H1 (cell line): Measurements from ENCODE around the gene TCERG1L. TPM values are rescaled to one million over a fixed set of nuclear protein-coding genes. Genes with fewer than 3 reads are reported as not detected.

Source experiments
- BRCA1 ChIP-seq: IDR thresholded peaks from 2 replicates; pipeline ENCODE4 v1.6.1; 2012; ENCODE audit warnings: low read depth, low read length, improper control_type of control experiment
- CEBPB ChIP-seq: IDR thresholded peaks from 2 replicates; pipeline ENCODE4 v1.6.1; 2012; ENCODE audit warnings: low read depth, low read length
- CHD7 ChIP-seq: fragments of 300-600 bp; sonication (generic); IDR thresholded peaks from 2 replicates; pipeline ENCODE4 v1.7.1; 2012; ENCODE audit warnings: low read length, moderate library complexity, mild to moderate bottlenecking, inconsistent platforms; ENCODE audit not compliant: insufficient replicate concordance
- CTBP2 ChIP-seq: IDR thresholded peaks from 2 replicates; pipeline ENCODE4 v1.7.0; 2011; ENCODE audit warnings: borderline replicate concordance, mild to moderate bottlenecking, moderate library complexity, mixed read lengths, low read length; ENCODE audit not compliant: insufficient read depth, insufficient read length
- CTCF ChIP-seq, 3 experiments: IDR thresholded peaks; 1 replicate in 2 of 3; 2 replicates in 1 of 3; pipeline versions ENCODE4 v1.5.1 to v1.6.1; 2011; ENCODE audit warnings: low read length in 3 of 3, mild to moderate bottlenecking in 3 of 3, inconsistent platforms in 2 of 3, low read depth in 1 of 3, moderate library complexity in 1 of 3; ENCODE audit not compliant: insufficient read depth in 1 of 3; ENCODE audit errors: control extremely low read depth in 1 of 3
- FOSL1 ChIP-seq: IDR thresholded peaks from 2 replicates; pipeline ENCODE4 v1.6.1; 2011; ENCODE audit warnings: mild to moderate bottlenecking, low read depth, low read length, moderate library complexity; ENCODE audit not compliant: insufficient read depth
- GABPA ChIP-seq: IDR thresholded peaks from 2 replicates; pipeline ENCODE4 v1.6.1; 2011; ENCODE audit warnings: mild to moderate bottlenecking, low read length, moderate library complexity, borderline replicate concordance; ENCODE audit not compliant: insufficient read depth
- SAP30 ChIP-seq: fragments of 300-600 bp; sonication (generic); IDR thresholded peaks from 2 replicates; pipeline ENCODE4 v1.7.1; 2012; ENCODE audit warnings: low read length, moderate library complexity, mild to moderate bottlenecking, inconsistent platforms; ENCODE audit not compliant: insufficient read depth, insufficient replicate concordance
- SIRT6 ChIP-seq: IDR thresholded peaks from one replicate; pipeline ENCODE4 v1.7.1; 2012; ENCODE audit warnings: low read length, inconsistent platforms
- polyA plus RNA-seq, 7 experiments: library from polyadenylated mRNA; depleted of rRNA in 3 of 7; stranded (reverse) in 5 of 7; unstranded in 2 of 7; fragments of >200 nt in 5 of 7; fragments of 200-250 nt in 2 of 7; gene quantifications; 1 replicate in 5 of 7; 2 replicates in 1 of 7; 4 replicates in 1 of 7; pipeline versions ENCODE4 v1.2.1 to v1.2.3, GENCODE V29; 2011 to 2013; ENCODE audit warnings: missing spikeins in 2 of 7, mixed read lengths in 2 of 7
- total RNA-seq: library from RNA; stranded (reverse); fragmentation: NEBNext Ultra II Directional; extraction: Animal tissue kit (Norgen Biotek cat#: 25700); gene quantifications from 2 replicates; pipeline ENCODE4 v1.2.1, GENCODE V29; 2021

Gene TCERG1L
- total and polyA plus RNA-seq, 2 of the 8 experiments (the other 6 are each of a cell fraction or from before 2014, with no cell fraction given), result 3.9 to 6.9 TPM

GRCh38 chr10:131150126-131150525 lies 161.4 kb downstream of the TCERG1L start (continued):
- TF ChIP-seq CHD7, result no peak
- no peak for TF ChIP-seq CTBP2
- no peak for TF ChIP-seq BRCA1
- TF ChIP-seq GABPA, result no peak
- TF ChIP-seq CEBPB, result no peak
- TF ChIP-seq CTCF (IDR thresholded peaks at IDR 0.05; ENCODE audit: control extremely low read depth in 1 of 3, insufficient read depth in 1 of 3, low read depth in 1 of 3, low read length in 3 of 3), result no peak
- no peak for TF ChIP-seq SIRT6
- TF ChIP-seq SAP30, result no peak
- TF ChIP-seq FOSL1, result no peak
